ENCODE data around the gene ADAMTS1. TPM values are rescaled to one million over a fixed set of nuclear protein-coding genes. Genes with fewer than 3 reads are reported as not detected.

The ADAMTS1 gene
- total RNA-seq (2014; rRNA removed; shearing (Covaris generic)) = not detected in 2 replicates
- not detected in 2 replicates for total RNA-seq (2022)
- not detected for Bru-seq, nascent RNA
- not detected for BruChase-seq, experiment 1, labeled RNA remaining after a 6-hour chase
- BruChase-seq, experiment 2, labeled RNA remaining after a 2-hour chase = not detected
- long read RNA-seq = 0 reads

DNA sequence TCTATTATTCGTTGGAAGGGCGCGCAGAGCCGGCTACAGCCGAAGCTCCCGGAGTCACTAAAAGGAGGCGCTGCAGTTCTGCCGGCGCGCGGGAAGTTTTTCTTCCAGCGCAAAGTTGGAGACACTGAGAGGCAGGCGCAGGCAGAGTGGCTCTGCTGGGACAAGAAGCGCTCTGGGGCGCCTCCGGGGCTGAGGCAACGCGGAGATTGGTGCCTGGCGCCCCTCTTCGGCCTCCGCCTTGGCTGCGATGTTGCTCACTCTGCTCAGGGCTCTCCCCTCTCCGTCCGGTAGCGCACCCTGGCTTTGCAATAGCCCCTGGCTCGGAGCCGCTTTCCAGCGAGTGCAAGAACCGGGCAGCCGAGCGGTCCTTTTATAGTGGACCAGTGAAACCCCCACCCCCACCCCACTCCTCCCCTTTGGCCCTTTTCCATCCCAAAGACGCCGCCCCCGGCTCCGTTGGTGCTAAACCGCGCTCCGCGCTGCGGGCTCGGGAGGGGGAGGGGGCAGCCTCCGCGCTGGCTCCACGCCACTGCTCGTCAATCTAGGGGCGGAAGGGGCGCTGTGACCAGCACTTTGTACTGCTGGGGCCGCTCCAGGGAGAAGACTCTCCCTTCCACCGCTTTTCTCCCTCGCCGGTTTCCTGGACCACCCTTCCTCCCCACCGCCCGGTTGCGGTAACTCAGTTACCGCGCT is at the start of gene ADAMTS1:
ADAMTS1 (minus strand) TSS at position 344 of the 693 bp plus-strand sequence. CDS start 455 bp downstream, outside the sequence.
- no TSS peak for BruUV-seq (replicated peaks)
- ChIA-PET CTCF (ENCODE audit: unreplicated experiment) (no interaction called here), POLR2A (no interaction called here)
- no peaks in the 10 kb centered on the region for H3K79me2 ChIP-seq (ENCODE audit: insufficient read depth, low read depth, low read length)
- no peaks in the 10 kb centered on the region for H3K36me3 ChIP-seq (ENCODE audit: insufficient read depth, low read length)
- no peak within 1 kb of the TSS for H3K4me2 ChIP-seq (ENCODE audit: low read length)
- no peak within 1 kb of the TSS for H2AFZ ChIP-seq (ENCODE audit: low read length)
- no peak for TF ChIP-seq EZH2phosphoT487 (IDR thresholded peaks at IDR 0.05; ENCODE audit: borderline replicate concordance, low read depth, low read length)
- TF ChIP-seq, protein P1, sequence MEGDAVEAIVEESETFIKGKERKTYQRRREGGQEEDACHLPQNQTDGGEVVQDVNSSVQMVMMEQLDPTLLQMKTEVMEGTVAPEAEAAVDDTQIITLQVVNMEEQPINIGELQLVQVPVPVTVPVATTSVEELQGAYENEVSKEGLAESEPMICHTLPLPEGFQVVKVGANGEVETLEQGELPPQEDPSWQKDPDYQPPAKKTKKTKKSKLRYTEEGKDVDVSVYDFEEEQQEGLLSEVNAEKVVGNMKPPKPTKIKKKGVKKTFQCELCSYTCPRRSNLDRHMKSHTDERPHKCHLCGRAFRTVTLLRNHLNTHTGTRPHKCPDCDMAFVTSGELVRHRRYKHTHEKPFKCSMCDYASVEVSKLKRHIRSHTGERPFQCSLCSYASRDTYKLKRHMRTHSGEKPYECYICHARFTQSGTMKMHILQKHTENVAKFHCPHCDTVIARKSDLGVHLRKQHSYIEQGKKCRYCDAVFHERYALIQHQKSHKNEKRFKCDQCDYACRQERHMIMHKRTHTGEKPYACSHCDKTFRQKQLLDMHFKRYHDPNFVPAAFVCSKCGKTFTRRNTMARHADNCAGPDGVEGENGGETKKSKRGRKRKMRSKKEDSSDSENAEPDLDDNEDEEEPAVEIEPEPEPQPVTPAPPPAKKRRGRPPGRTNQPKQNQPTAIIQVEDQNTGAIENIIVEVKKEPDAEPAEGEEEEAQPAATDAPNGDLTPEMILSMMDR (conservative IDR thresholded peaks at IDR 0.05; ENCODE audit: low read length) = no peak
- H3K4me3 ChIP-seq (ENCODE audit: low read depth, low read length, poor library complexity, severe bottlenecking) = no peak within 1 kb of the TSS
- DNase-seq (ENCODE audit: low spot score) = no peak
- H4K20me1 ChIP-seq (ENCODE audit: insufficient read depth, low read length) = no peaks in the 10 kb centered on the region
- no peak within 1 kb of the TSS for H3K27ac ChIP-seq (ENCODE audit: low read depth, low read length, poor library complexity, severe bottlenecking)
- no peaks in the 10 kb centered on the region for H3K4me1 ChIP-seq (ENCODE audit: insufficient read depth, low read length, poor library complexity, severe bottlenecking)
- intact Hi-C loops (cut with micrococcal nuclease; ENCODE audit: unreplicated experiment) = no loop called here
- no peaks in the 10 kb centered on the region for H3K9me2 ChIP-seq (ENCODE audit: insufficient read depth, low read length)
- H3K9me3 ChIP-seq (ENCODE audit: low read length) = no peaks in the 10 kb centered on the region

DNA sequence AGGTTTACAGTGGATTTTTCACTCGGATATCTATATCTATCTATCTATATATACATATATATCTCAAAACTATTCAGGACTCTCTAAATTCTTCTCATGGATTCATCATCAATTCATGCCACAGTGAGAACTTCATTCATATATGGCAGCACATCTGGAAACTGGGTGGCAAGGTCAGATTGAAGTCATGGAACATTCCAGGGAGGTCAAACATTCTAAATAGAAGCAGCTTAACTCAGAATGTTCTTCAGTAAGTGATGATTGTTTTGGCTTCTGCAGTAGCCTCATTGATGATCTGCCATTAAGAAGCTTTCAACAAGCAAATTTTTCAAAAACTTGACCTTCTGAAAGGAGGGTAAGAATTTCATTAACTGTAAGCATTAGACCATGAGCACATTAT is 46.9 kb upstream of the ADAMTS1 start:
- BruUV-seq (replicated peaks) = no TSS peak
- no peak overlapping the region for H3K27ac ChIP-seq (ENCODE audit: low read depth, low read length, poor library complexity, severe bottlenecking)
- H3K4me3 ChIP-seq (ENCODE audit: low read depth, low read length, poor library complexity, severe bottlenecking) = no peak overlapping the region
- ChIA-PET CTCF (ENCODE audit: unreplicated experiment) (no interaction called here), POLR2A (no interaction called here)
- H3K9me2 ChIP-seq (ENCODE audit: insufficient read depth, low read length) = no peaks in the 10 kb centered on the region
- intact Hi-C loops (cut with micrococcal nuclease; ENCODE audit: unreplicated experiment) = no loop called here
- H3K36me3 ChIP-seq (ENCODE audit: insufficient read depth, low read length) = no peaks in the 10 kb centered on the region
- TF ChIP-seq EZH2phosphoT487 (IDR thresholded peaks at IDR 0.05; ENCODE audit: borderline replicate concordance, low read depth, low read length) = no peak
- TF ChIP-seq, protein P1 (conservative IDR thresholded peaks at IDR 0.05; ENCODE audit: low read length) = no peak
- no peaks in the 10 kb centered on the region for H4K20me1 ChIP-seq (ENCODE audit: insufficient read depth, low read length)
- no peaks in the 10 kb centered on the region for H3K4me1 ChIP-seq (ENCODE audit: insufficient read depth, low read length, poor library complexity, severe bottlenecking)
- H3K4me2 ChIP-seq (ENCODE audit: low read length) = no peak overlapping the region
- DNase-seq (ENCODE audit: low spot score) = no peak
- no peaks in the 10 kb centered on the region for H3K9me3 ChIP-seq (ENCODE audit: low read length)
- no peaks in the 10 kb centered on the region for H3K79me2 ChIP-seq (ENCODE audit: insufficient read depth, low read depth, low read length)
- no peak overlapping the region for H2AFZ ChIP-seq (ENCODE audit: low read length)

DNA sequence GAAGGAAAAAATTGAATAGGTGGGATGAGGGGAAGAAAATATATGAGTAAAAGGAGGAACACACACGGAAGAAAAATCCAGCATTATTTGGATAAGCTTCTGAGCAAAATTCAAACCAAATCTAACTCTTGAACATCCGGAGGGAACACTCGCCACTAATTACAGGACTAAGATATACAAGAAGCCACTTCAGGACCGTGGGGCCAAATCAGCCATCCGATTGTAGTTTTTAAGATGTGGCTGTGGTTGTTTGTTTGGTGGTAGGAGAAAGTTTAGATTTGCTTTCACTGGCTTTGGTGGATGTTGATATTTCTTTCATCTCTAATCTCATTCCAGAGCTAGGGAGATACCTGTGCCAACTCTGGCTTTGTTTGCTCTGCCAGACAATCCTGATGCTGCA is 43.7 kb upstream of the ADAMTS1 start:
- ChIA-PET CTCF (ENCODE audit: unreplicated experiment) (no interaction called here), POLR2A (no interaction called here)
- no TSS peak for BruUV-seq (replicated peaks)
- intact Hi-C loops (cut with micrococcal nuclease; ENCODE audit: unreplicated experiment) = no loop called here
- no peak for DNase-seq (ENCODE audit: low spot score)
- Histone ChIP-seq H3K27ac (ENCODE audit: low read depth, low read length, poor library complexity, severe bottlenecking) (no peak overlapping the region), H3K4me3 (ENCODE audit: low read depth, low read length, poor library complexity, severe bottlenecking) (no peak overlapping the region), H3K79me2 (ENCODE audit: insufficient read depth, low read depth, low read length) (no peaks in the 10 kb centered on the region), H3K36me3 (ENCODE audit: insufficient read depth, low read length) (no peaks in the 10 kb centered on the region), H4K20me1 (ENCODE audit: insufficient read depth, low read length) (no peaks in the 10 kb centered on the region), H2AFZ (ENCODE audit: low read length) (no peak overlapping the region), H3K9me2 (ENCODE audit: insufficient read depth, low read length) (no peaks in the 10 kb centered on the region), H3K4me2 (ENCODE audit: low read length) (no peak overlapping the region), H3K4me1 (ENCODE audit: insufficient read depth, low read length, poor library complexity, severe bottlenecking) (no peaks in the 10 kb centered on the region), H3K9me3 (ENCODE audit: low read length) (no peaks in the 10 kb centered on the region)
- TF ChIP-seq, protein P1 (conservative IDR thresholded peaks at IDR 0.05; ENCODE audit: low read length) = no peak
- TF ChIP-seq EZH2phosphoT487 (IDR thresholded peaks at IDR 0.05; ENCODE audit: borderline replicate concordance, low read depth, low read length) = no peak
